K562 (cell line): ENCODE data around the gene GAD1.

ENCODE experiments used
- CBX3 ChIP-seq, 2 experiments: IDR thresholded peaks; 1 replicate in 1 of 2; 2 replicates in 1 of 2; pipeline ENCODE4 v1.6.1; 2012; ENCODE audit warnings: inconsistent platforms in 2 of 2, low read length in 2 of 2, borderline replicate concordance in 1 of 2, control low read depth in 1 of 2
- EP300 ChIP-seq: IDR thresholded peaks from 2 replicates; pipeline ENCODE4 v1.6.1; 2012; ENCODE audit warnings: low read length, improper control_type of control experiment
- FOXM1 ChIP-seq, 2 experiments: fragments of 450-650 bp in 1 of 2; sonication (generic) in 1 of 2; formaldehyde crosslinking in 1 of 2; IDR thresholded peaks; 2 replicates each; pipeline versions ENCODE4 v1.6.1 to v1.9.0; 2017 to 2022; ENCODE audit warnings: low read depth in 2 of 2, mild to moderate bottlenecking in 2 of 2, missing genetic modification reagents in 1 of 2, moderate library complexity in 1 of 2
- GABPA ChIP-seq: fragments of 200-800 bp; sonication (Bioruptor generic); conservative IDR thresholded peaks from 2 replicates; pipeline ENCODE4 v1.6.1; 2016; ENCODE audit warnings: low read depth, missing genetic modification characterization, missing compliant biosample characterization
- POLR2A ChIP-seq: fragments of 450-650 bp; conservative IDR thresholded peaks from 2 replicates; pipeline ENCODE4 v1.6.1; 2016
- SMAD3 ChIP-seq: fragments of 450-650 bp; formaldehyde crosslinking; conservative IDR thresholded peaks from 2 replicates; pipeline ENCODE4 v1.4.0; 2020; ENCODE audit warnings: mild to moderate bottlenecking
- SRSF9 ChIP-seq: fragments of 200-400 bp; formaldehyde crosslinking; IDR thresholded peaks from 2 replicates; pipeline ENCODE4 v1.6.1; 2017; ENCODE audit warnings: low read depth, low read length, borderline replicate concordance
- XRCC4 ChIP-seq: IDR thresholded peaks from one replicate; pipeline ENCODE4 v1.6.1; 2011; ENCODE audit not compliant: insufficient read depth, insufficient read length; ENCODE audit errors: extremely low read depth
- YY1 ChIP-seq, 3 experiments: IDR thresholded peaks; 2 replicates each; pipeline ENCODE4 v1.6.1; 2011; ENCODE audit warnings: low read length in 2 of 3, mild to moderate bottlenecking in 2 of 3, moderate library complexity in 2 of 3, borderline replicate concordance in 1 of 3, control low read depth in 1 of 3, low read depth in 1 of 3; ENCODE audit not compliant: insufficient read depth in 3 of 3, insufficient replicate concordance in 2 of 3, control insufficient read depth in 1 of 3, insufficient read length in 1 of 3; ENCODE audit errors: extremely low read depth in 1 of 3
- ZMIZ1 ChIP-seq, 2 experiments: fragments of 150-350 bp in 1 of 2; IDR thresholded peaks; 2 replicates each; pipeline ENCODE4 v1.6.1; 2012 to 2016; ENCODE audit warnings: low read depth in 2 of 2, low read length in 2 of 2, mild to moderate bottlenecking in 1 of 2, moderate library complexity in 1 of 2
- TF ChIP-seq, protein P1 (sequence below), 3 experiments: IDR thresholded peaks in 2 of 3; conservative IDR thresholded peaks in 1 of 3; 2 replicates each; pipeline ENCODE4 v1.5.1; 2011 to 2012; ENCODE audit warnings: low read length in 3 of 3, mild to moderate bottlenecking in 3 of 3, control low read depth in 2 of 3, improper control_type of control experiment in 1 of 3, inconsistent platforms in 1 of 3, low read depth in 1 of 3, mixed read lengths in 1 of 3, moderate library complexity in 1 of 3; ENCODE audit not compliant: insufficient read depth in 2 of 3

- peak; percentile 84 for TF ChIP-seq POLR2A
- TF ChIP-seq SMAD3 = no peak
- TF ChIP-seq CBX3 (IDR thresholded peaks at IDR 0.05; ENCODE audit: borderline replicate concordance in 1 of 2, low read length in 2 of 2) = no peak
- TF ChIP-seq ZMIZ1 (IDR thresholded peaks at IDR 0.05; ENCODE audit: low read depth in 2 of 2, low read length in 2 of 2) = peak in 1 of 2 experiments; percentile 55; a peak in 1 of 4 replicates
- peak in 2 of 3 experiments; percentile 22 for TF ChIP-seq YY1 (IDR thresholded peaks at IDR 0.05; ENCODE audit: borderline replicate concordance in 1 of 3, control insufficient read depth in 1 of 3, extremely low read depth in 1 of 3, insufficient read depth in 3 of 3, insufficient read length in 1 of 3, insufficient replicate concordance in 2 of 3, low read depth in 1 of 3, low read length in 2 of 3)
- no peak for TF ChIP-seq XRCC4
- TF ChIP-seq SRSF9 = no peak
- TF ChIP-seq FOXM1 (IDR thresholded peaks at IDR 0.05; ENCODE audit: low read depth) = no peak
- TF ChIP-seq FOXM1 (CRISPR knock-in tag; IDR thresholded peaks at IDR 0.05; ENCODE audit: low read depth) = 0 out of 2 replicates have a peak, but pooled peaks have one; percentile 45
- TF ChIP-seq, protein P1, sequence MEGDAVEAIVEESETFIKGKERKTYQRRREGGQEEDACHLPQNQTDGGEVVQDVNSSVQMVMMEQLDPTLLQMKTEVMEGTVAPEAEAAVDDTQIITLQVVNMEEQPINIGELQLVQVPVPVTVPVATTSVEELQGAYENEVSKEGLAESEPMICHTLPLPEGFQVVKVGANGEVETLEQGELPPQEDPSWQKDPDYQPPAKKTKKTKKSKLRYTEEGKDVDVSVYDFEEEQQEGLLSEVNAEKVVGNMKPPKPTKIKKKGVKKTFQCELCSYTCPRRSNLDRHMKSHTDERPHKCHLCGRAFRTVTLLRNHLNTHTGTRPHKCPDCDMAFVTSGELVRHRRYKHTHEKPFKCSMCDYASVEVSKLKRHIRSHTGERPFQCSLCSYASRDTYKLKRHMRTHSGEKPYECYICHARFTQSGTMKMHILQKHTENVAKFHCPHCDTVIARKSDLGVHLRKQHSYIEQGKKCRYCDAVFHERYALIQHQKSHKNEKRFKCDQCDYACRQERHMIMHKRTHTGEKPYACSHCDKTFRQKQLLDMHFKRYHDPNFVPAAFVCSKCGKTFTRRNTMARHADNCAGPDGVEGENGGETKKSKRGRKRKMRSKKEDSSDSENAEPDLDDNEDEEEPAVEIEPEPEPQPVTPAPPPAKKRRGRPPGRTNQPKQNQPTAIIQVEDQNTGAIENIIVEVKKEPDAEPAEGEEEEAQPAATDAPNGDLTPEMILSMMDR (IDR thresholded peaks at IDR 0.05 in 2 of 3, conservative IDR thresholded peaks at IDR 0.05 in 1 of 3; ENCODE audit: insufficient read depth in 2 of 3, low read depth in 1 of 3, low read length in 3 of 3) = peak in 2 of 3 experiments; percentile 4 to 20; a peak in 2 of 6 replicates
- TF ChIP-seq GABPA = peak; percentile 77
- no peak; the same call in 1 of the 2 replicates for TF ChIP-seq EP300
These were observed 45.9 kb upstream of the GAD1 start for GRCh38 chr2:170770606-170771420.
